Activated CD8-positive, alpha-beta memory T cell treated with anti-CD3 and anti-CD28 coated beads for 36 hours (primary cell): ENCODE measurements around the gene RTN4IP1. TPM values are rescaled to one million over a fixed set of nuclear protein-coding genes. Genes with fewer than 3 reads are reported as not detected.
"Not testable (repeated sequence)": the region's sequence is repeated elsewhere in the genome, so short reads cannot be mapped to it uniquely, and the experiment has no call there.

Experiments used
- CTCF ChIA-PET: fragments of 350-600 bp; sonication (Branson Sonifier 250); formaldehyde crosslinking; loops from one replicate; lab custom pipeline; 2021; ENCODE audit warnings: antibody characterized with exemption; lab: Charles Lee
- POLR2A ChIA-PET: fragments of 350-600 bp; sonication (Branson Sonifier 250); formaldehyde crosslinking; loops from one replicate; lab custom pipeline; 2021; ENCODE audit warnings: antibody characterized with exemption; lab: Charles Lee
- total RNA-seq, 2 experiments: library from RNA; stranded (reverse); gene quantifications; one replicate each; pipeline ENCODE4 v1.2.3, GENCODE V29; 2021

RTN4IP1 gene
- total RNA-seq, 2 experiments from 2014 or later = 11.3 to 11.6 TPM

- CTCF ChIA-PET = no interaction called here
- POLR2A ChIA-PET = no interaction called here
Observed at GRCh38 chr6:106600329-106600728, 29.0 kb downstream of the RTN4IP1 start.

DNA sequence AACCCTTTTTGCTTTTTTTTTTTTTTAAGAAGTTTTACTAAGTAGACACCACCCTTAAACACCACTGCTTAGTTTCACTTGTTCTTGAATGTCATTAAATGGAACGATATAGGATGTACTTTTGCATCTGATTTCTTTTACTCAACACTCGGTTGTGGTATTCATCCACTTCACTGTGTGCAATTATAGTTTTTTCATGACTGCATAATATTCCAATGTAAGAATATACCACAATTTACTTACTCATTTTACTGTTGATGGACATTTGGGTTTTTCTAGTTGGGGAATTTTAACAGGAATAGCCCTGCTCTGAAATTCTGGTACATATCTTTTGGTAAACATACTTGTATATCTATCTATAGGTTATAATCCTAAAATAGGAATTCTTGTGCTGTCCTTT is 29.9 kb downstream of the RTN4IP1 start:
- ChIA-PET POLR2A (no interaction called here), CTCF (interaction anchor here (0.7 kb wide), 1 partner anchor 220 kb away, joined by 3 read pairs; no protein-coding TSS in a partner anchor)

DNA sequence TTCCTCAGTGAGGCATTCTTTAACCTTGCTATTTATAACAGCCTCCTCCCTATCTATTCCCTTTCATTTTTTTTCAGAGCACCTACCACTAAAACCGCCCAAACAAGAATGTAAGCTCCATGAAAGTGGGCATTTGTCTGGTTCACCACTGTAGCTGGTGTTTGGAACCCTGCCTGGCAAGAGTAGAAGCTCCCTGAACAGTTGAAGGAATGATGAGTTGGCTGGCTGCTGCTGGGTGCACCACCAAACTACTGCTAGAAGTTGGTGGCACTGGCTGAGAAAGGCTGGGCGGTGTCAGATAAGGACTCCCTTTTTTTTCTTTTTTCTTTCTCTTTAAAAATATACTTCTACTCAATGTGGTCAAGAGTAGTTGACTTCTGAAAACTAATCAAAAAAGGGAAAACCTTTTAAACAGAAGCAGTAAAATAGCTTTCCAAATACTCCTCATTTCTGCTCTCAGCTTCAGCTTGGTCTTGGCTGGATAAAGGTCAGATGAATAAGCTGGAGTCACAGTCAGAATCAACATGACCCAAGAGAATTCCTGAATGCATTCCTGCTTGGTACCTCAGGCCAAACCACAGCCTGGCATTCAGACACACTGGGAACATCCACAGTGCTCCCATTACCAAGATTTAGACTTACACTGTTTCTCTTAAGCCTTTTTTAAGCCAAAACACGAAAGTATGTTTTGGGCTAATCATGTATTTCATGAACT is 38.0 kb downstream of the RTN4IP1 start:
- POLR2A ChIA-PET = no interaction called here
- CTCF ChIA-PET = interaction anchor here (0.9 kb wide), 1 partner anchor 388 kb away, joined by 3 read pairs; no protein-coding TSS in a partner anchor

- POLR2A ChIA-PET, CTCF ChIA-PET: not testable (repeated sequence)
Observed at GRCh38 chr6:106588937-106589336, 40.4 kb downstream of the RTN4IP1 start.

- CTCF ChIA-PET = interaction anchor here (1.3 kb wide), 1 partner anchor 20 kb away, joined by 4 read pairs; no protein-coding TSS in a partner anchor
- POLR2A ChIA-PET = no interaction called here
Observed at GRCh38 chr6:106586815-106587415, 42.4 kb downstream of the RTN4IP1 start.

GRCh38 chr6:106581468-106581867 is 47.8 kb downstream of the RTN4IP1 start:
- ChIA-PET POLR2A (no interaction called here), CTCF (no interaction called here)

- ChIA-PET CTCF (interaction anchor here (1.0 kb wide), 1 partner anchor 134 kb away, joined by 3 read pairs; no protein-coding TSS in a partner anchor), POLR2A (no interaction called here)
Observed at GRCh38 chr6:106579281-106579680, 50.0 kb downstream of the RTN4IP1 start.

- ChIA-PET CTCF (no interaction called here), POLR2A (no interaction called here)
Observed at GRCh38 chr6:106574741-106575458, 54.4 kb downstream of the RTN4IP1 start.

GRCh38 chr6:106572875-106573585 is 56.3 kb downstream of the RTN4IP1 start:
- POLR2A ChIA-PET = no interaction called here
- CTCF ChIA-PET = no interaction called here

GRCh38 chr6:106572436-106572835 is 56.9 kb downstream of the RTN4IP1 start:
- CTCF ChIA-PET = no interaction called here
- POLR2A ChIA-PET = no interaction called here

DNA sequence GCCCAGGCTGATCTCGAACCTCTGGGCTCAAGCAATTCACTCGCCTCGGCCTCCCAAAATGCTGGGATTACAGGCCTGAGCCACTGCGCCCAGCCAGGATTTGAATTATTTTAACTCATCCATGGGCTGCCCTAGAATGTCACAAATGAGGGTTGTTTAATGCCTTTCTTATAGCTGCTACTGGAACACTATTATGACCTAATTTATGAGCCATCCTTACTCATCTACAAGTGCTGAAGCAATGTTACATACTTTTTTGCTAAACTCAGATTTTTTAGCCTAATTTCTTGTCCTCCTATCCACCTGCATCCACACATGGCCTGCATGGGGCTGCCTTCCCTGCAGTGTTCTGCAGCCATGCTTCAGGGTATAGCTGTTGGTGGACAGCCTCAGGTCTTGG is 59.9 kb downstream of the RTN4IP1 start:
- POLR2A ChIA-PET = no interaction called here
- CTCF ChIA-PET = no interaction called here

DNA sequence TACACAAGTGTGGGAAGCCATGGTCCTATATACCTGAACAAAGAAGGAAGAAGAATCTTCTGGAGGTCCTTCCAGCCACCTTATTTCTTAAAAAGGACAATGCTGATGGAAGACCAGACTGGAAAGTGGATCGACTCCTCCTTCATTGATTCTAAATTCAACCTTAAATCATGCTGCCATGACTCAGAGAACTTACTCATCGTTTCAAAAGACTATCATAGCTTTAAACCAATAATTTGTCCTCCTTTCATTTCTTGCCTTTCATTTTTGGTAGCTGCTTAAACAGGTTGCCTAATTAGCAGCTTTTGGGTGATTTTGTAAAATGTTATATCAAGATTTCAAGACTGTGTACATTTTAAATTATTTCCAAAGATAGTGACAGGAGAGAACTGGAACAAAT is 60.8 kb downstream of the RTN4IP1 start:
- CTCF ChIA-PET = no interaction called here
- POLR2A ChIA-PET = no interaction called here

- ChIA-PET POLR2A (no interaction called here), CTCF (interaction anchor here (0.5 to 2.6 kb wide), 3 partner anchors 40 to 229 kb away, joined by 3 to 19 read pairs (median 4); no protein-coding TSS in a partner anchor)
Observed at GRCh38 chr6:106564476-106564875, 64.8 kb downstream of the RTN4IP1 start.

DNA sequence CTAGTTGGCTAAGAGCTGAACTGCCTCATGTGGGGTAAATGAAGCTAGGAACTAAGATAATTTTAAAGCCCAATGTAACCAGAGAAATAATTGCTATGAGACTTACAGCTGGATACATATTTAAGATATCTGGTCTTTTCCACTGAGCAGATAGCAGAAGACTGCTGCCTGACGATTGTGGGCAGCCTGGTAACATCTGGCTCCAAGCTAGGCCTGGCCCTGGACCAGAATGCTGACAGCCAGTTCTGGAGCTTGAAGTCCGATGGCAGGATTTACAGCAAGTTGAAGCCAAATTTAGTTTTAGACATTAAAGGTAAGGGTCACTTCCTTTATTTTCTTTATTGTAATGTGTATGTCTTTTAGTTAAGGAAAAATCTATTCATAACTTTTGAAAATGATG is 65.7 kb downstream of the RTN4IP1 start:
- POLR2A ChIA-PET = no interaction called here

GRCh38 chr6:106561686-106562405 is 67.5 kb downstream of the RTN4IP1 start:
- ChIA-PET CTCF (interaction anchor here (0.9 to 1.9 kb wide), 4 partner anchors 40 to 222 kb away, joined by 3 to 6 read pairs (median 4); no protein-coding TSS in a partner anchor), POLR2A (no interaction called here)

More for the DNA sequence above, 65.7 kb downstream of the RTN4IP1 start:
- CTCF ChIA-PET = interaction anchor here (1.5 to 1.9 kb wide), 2 partner anchors 39 to 118 kb away, joined by 3 to 5 read pairs; no protein-coding TSS in a partner anchor

DNA sequence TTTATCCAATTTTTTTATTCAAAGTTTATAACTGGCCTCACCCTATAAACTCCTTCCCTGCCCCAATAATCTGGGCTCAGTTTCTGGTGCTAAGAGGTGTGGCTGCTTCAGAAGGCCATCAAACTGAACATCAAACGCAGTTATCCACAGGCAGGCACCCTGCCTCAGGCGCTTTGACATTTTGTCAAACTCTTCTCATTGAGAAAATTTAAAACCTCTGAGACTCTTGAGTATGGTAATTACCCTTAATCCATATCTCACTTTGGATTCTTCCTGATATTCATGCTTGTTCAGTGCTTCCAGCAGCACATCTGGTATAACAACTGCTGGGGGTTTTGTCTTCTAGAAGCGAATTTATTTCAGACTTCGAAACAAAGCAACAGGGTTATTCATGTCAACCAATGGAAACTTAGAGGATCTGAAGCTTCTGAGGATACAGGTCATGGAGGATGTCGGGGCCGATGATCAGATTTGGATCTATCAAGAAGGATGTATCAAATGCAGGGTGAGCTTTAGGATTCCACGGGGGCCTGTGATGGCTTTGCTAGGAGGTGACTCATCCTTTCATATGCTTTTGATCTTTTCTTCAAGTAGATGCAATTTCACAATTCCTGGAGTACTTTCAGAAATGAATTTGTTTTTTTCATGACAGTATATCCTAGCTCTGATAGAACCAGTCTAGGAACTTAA is 68.2 kb downstream of the RTN4IP1 start:
- ChIA-PET CTCF (interaction anchor here (0.6 to 1.3 kb wide), 3 partner anchors 39 to 63 kb away, joined by 3 to 6 read pairs (median 3); no protein-coding TSS in a partner anchor), POLR2A (no interaction called here)

DNA sequence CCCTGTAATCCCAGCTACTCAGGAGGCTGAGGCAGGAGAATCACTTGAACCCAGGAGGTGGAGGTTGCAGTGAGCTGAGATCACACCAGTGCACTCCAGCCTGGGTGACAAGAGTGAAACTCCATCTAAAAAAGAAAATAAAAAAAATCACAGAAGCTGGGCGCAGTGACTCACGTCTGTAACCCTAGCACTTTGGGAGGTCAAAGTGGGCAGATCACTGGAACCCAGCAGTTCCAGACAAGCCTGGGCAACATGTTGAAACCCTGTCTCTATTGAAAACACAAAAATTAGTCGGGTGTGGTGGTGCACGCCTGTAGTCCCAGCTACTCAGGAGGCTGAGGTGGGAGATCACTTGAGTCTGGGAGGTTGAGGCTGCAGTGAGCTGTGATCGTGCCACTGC is 69.6 kb downstream of the RTN4IP1 start:
- POLR2A ChIA-PET = not testable (repeated sequence)
- CTCF ChIA-PET = interaction anchor here (0.7 to 2.2 kb wide), 2 partner anchors 11 to 48 kb away, joined by 3 to 7 read pairs; no protein-coding TSS in a partner anchor

- ChIA-PET CTCF (interaction anchor here (0.6 to 2.2 kb wide), 2 partner anchors 46 to 95 kb away, joined by 3 to 7 read pairs; no protein-coding TSS in a partner anchor), POLR2A (no interaction called here)
Observed at GRCh38 chr6:106558364-106558763, 70.9 kb downstream of the RTN4IP1 start.
